HEK293 (cell line): ENCODE results near the gene UTP14A.

Experiments
- CTCF ChIA-PET: fragments of 350-600 bp; formaldehyde crosslinking; extraction: SDS; loops from one replicate; lab custom pipeline; 2021; ENCODE audit warnings: antibody characterized with exemption; lab: Yijun Ruan, JAX
- POLR2A ChIA-PET: fragments of 300-600 bp; formaldehyde crosslinking; extraction: SDS; loops from one replicate; lab custom pipeline; 2020; ENCODE audit warnings: antibody characterized with exemption, inconsistent platforms; lab: Yijun Ruan, JAX
- H3K27ac ChIP-seq: fragments of 200-500 bp; sonication (Bioruptor generic); 2 replicates; pipeline ENCODE4 v1.5.1; 2014; ENCODE audit warnings: low read depth, low read length, control low read depth, inconsistent platforms; ENCODE audit errors: extremely low read depth
- H3K36me3 ChIP-seq, 2 experiments: fragments of 200-500 bp in 1 of 2; sonication (Bioruptor generic) in 1 of 2; 1 replicate in 1 of 2; 2 replicates in 1 of 2; pipeline ENCODE4 v1.5.1; 2014 to 2017; ENCODE audit warnings: inconsistent platforms in 2 of 2, low read length in 2 of 2; ENCODE audit not compliant: control insufficient read depth in 2 of 2, insufficient read depth in 1 of 2
- H3K4me1 ChIP-seq: fragments of 200-500 bp; sonication (Bioruptor generic); 2 replicates; pipeline ENCODE4 v1.5.1; 2014; ENCODE audit warnings: mild to moderate bottlenecking, low read length, inconsistent platforms; ENCODE audit not compliant: control insufficient read depth, insufficient read depth
- H3K4me3 ChIP-seq: 2 replicates; pipeline ENCODE4 v1.5.1; 2011; ENCODE audit warnings: low read depth, mild to moderate bottlenecking, control low read depth, low read length, moderate library complexity
- H3K9me3 ChIP-seq: fragments of 200-500 bp; sonication (Bioruptor generic); 2 replicates; pipeline ENCODE4 v1.5.1; 2014; ENCODE audit warnings: low read depth, low read length, inconsistent platforms; ENCODE audit not compliant: control insufficient read depth, insufficient read depth
- GLIS2 ChIP-seq: fragments of 450-650 bp; formaldehyde crosslinking; IDR thresholded peaks from 2 replicates; pipeline ENCODE4 v1.5.1; 2016; ENCODE audit warnings: missing biosample characterization, missing genetic modification characterization
- KLF1 ChIP-seq: fragments of 450-650 bp; formaldehyde crosslinking; IDR thresholded peaks from 2 replicates; pipeline ENCODE4 v1.5.1; 2016; ENCODE audit warnings: missing biosample characterization, missing genetic modification characterization
- SP7 ChIP-seq: fragments of 450-650 bp; formaldehyde crosslinking; IDR thresholded peaks from 2 replicates; pipeline ENCODE4 v1.5.1; 2016; ENCODE audit warnings: missing biosample characterization, missing genetic modification characterization
- ZBTB20 ChIP-seq: fragments of 450-650 bp; formaldehyde crosslinking; IDR thresholded peaks from 2 replicates; pipeline ENCODE4 v1.5.1; 2016; ENCODE audit warnings: missing biosample characterization, missing genetic modification characterization
- ZNF169 ChIP-seq: fragments of 450-650 bp; formaldehyde crosslinking; IDR thresholded peaks from 2 replicates; pipeline ENCODE4 v1.5.1; 2016; ENCODE audit warnings: missing biosample characterization, missing genetic modification characterization
- ZNF23 ChIP-seq: fragments of 450-650 bp; formaldehyde crosslinking; IDR thresholded peaks from 2 replicates; pipeline ENCODE4 v1.5.1; 2016; ENCODE audit warnings: missing biosample characterization, missing genetic modification characterization, borderline replicate concordance
- ZNF416 ChIP-seq: fragments of 450-650 bp; formaldehyde crosslinking; IDR thresholded peaks from 2 replicates; pipeline ENCODE4 v1.5.1; 2016; ENCODE audit warnings: missing biosample characterization, missing genetic modification characterization
- ZNF521 ChIP-seq: fragments of 450-650 bp; formaldehyde crosslinking; IDR thresholded peaks from 2 replicates; pipeline ENCODE4 v1.5.1; 2017; ENCODE audit warnings: missing biosample characterization, mild to moderate bottlenecking, missing genetic modification characterization
- ZNF600 ChIP-seq: fragments of 450-650 bp; formaldehyde crosslinking; IDR thresholded peaks from 2 replicates; pipeline ENCODE4 v1.5.1; 2016; ENCODE audit warnings: missing biosample characterization, missing genetic modification characterization
- ZNF629 ChIP-seq: fragments of 450-650 bp; formaldehyde crosslinking; IDR thresholded peaks from 2 replicates; pipeline ENCODE4 v1.5.1; 2017; ENCODE audit warnings: missing biosample characterization, missing genetic modification characterization
- ZNF660 ChIP-seq: fragments of 450-650 bp; IDR thresholded peaks from 2 replicates; pipeline ENCODE4 v1.5.1; 2018; ENCODE audit warnings: missing biosample characterization, mild to moderate bottlenecking, missing genetic modification characterization
- ZNF830 ChIP-seq: fragments of 450-650 bp; IDR thresholded peaks from 2 replicates; pipeline ENCODE4 v1.5.0; 2018; ENCODE audit warnings: missing biosample characterization, missing genetic modification characterization, low read depth, mild to moderate bottlenecking, moderate library complexity
- TF ChIP-seq, protein P1 (sequence below): fragments of 450-650 bp; formaldehyde crosslinking; IDR thresholded peaks from 2 replicates; pipeline ENCODE4 v1.5.1; 2016; ENCODE audit warnings: missing biosample characterization, missing genetic modification characterization
- TF ChIP-seq, protein P2 (sequence below): fragments of 450-650 bp; formaldehyde crosslinking; IDR thresholded peaks from 2 replicates; pipeline ENCODE4 v1.5.1; 2016; ENCODE audit warnings: missing biosample characterization, missing genetic modification characterization
- TF ChIP-seq, protein P3 (sequence below): fragments of 450-650 bp; formaldehyde crosslinking; IDR thresholded peaks from 2 replicates; pipeline ENCODE4 v1.5.1; 2016; ENCODE audit warnings: missing biosample characterization, missing genetic modification characterization
- TF ChIP-seq, protein P4 (sequence below): fragments of 450-650 bp; formaldehyde crosslinking; IDR thresholded peaks from 2 replicates; pipeline ENCODE4 v1.5.1; 2016; ENCODE audit warnings: missing biosample characterization, missing genetic modification characterization

The UTP14A gene

DNA sequence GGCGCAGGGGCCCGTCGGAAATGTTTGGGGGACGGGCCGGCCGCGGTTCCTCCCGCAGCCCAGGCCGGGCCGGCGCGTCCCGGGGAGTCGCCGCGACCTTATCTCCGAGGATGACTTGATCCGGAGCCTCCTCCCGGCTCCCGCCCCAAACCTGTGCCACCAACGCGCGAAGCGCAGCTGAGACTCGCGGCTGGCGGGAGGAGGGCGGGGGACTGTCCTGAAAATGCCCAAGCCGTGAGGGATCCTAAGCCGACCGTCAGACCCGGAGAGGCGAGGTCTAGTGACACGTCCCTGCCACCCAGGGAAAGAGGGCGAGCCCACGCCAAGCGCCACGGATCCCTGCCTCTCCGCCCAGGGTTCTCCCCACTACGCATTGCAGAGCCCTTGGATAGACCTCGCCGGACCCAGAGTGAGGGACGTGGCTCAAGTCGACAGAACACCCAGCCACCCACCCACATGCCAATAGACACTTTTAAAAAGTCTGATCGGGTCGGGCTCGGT, 26.9 kb downstream of the UTP14A start (continued):
- TF ChIP-seq, protein P1, sequence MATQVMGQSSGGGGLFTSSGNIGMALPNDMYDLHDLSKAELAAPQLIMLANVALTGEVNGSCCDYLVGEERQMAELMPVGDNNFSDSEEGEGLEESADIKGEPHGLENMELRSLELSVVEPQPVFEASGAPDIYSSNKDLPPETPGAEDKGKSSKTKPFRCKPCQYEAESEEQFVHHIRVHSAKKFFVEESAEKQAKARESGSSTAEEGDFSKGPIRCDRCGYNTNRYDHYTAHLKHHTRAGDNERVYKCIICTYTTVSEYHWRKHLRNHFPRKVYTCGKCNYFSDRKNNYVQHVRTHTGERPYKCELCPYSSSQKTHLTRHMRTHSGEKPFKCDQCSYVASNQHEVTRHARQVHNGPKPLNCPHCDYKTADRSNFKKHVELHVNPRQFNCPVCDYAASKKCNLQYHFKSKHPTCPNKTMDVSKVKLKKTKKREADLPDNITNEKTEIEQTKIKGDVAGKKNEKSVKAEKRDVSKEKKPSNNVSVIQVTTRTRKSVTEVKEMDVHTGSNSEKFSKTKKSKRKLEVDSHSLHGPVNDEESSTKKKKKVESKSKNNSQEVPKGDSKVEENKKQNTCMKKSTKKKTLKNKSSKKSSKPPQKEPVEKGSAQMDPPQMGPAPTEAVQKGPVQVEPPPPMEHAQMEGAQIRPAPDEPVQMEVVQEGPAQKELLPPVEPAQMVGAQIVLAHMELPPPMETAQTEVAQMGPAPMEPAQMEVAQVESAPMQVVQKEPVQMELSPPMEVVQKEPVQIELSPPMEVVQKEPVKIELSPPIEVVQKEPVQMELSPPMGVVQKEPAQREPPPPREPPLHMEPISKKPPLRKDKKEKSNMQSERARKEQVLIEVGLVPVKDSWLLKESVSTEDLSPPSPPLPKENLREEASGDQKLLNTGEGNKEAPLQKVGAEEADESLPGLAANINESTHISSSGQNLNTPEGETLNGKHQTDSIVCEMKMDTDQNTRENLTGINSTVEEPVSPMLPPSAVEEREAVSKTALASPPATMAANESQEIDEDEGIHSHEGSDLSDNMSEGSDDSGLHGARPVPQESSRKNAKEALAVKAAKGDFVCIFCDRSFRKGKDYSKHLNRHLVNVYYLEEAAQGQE: no peak
- TF ChIP-seq, protein P2, sequence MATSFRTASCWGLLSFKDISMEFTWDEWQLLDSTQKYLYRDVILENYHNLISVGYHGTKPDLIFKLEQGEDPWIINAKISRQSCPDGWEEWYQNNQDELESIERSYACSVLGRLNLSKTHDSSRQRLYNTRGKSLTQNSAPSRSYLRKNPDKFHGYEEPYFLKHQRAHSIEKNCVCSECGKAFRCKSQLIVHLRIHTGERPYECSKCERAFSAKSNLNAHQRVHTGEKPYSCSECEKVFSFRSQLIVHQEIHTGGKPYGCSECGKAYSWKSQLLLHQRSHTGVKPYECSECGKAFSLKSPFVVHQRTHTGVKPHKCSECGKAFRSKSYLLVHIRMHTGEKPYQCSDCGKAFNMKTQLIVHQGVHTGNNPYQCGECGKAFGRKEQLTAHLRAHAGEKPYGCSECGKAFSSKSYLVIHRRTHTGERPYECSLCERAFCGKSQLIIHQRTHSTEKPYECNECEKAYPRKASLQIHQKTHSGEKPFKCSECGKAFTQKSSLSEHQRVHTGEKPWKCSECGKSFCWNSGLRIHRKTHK (tag by site-specific recombination): no peak
- TF ChIP-seq ZNF23 (tag by site-specific recombination): no peak
- TF ChIP-seq ZNF600: peak; percentile 68
- TF ChIP-seq GLIS2 (tag by site-specific recombination): no peak
- TF ChIP-seq, protein P3, sequence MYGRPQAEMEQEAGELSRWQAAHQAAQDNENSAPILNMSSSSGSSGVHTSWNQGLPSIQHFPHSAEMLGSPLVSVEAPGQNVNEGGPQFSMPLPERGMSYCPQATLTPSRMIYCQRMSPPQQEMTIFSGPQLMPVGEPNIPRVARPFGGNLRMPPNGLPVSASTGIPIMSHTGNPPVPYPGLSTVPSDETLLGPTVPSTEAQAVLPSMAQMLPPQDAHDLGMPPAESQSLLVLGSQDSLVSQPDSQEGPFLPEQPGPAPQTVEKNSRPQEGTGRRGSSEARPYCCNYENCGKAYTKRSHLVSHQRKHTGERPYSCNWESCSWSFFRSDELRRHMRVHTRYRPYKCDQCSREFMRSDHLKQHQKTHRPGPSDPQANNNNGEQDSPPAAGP (tag by site-specific recombination): peak; percentile 37; the same call in 1 of the 2 replicates
- no peak for TF ChIP-seq ZNF521

DNA sequence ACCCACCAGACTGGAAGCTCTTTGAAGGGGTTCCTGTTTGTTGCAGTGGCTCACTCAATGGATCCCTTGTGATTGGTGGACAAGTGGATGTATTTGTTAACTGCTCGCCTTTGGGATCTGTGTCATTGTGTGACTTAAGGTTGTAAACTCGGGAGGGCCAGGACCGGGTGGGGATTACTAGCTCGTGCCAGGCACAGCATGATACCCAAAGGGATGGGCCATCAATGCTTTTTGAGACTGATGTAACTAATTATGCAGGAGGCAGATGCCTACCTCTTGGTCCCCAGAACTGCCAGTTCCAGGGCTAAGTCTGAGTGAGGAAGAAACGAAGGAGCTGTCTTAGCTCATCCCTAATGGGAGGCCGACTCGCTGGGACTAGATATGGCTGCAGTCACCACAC, 27.7 kb downstream of the UTP14A start:
- no peaks in the 10 kb centered on the region for H3K9me3 ChIP-seq
- H3K36me3 ChIP-seq: peaks cover 0 to 16% of the 10 kb centered on the region in 2 experiments; a peak in 1 of 3 replicates
- H3K4me1 ChIP-seq: no peaks in the 10 kb centered on the region; the same call in 1 of the 2 replicates
- POLR2A ChIA-PET: interaction anchor here (0.7 to 1.0 kb wide), 3 partner anchors 8 to 28 kb away, joined by 3 to 12 read pairs (median 3); partner anchors contain the start of gene UTP14A
- CTCF ChIA-PET: interaction anchor here (0.6 to 1.8 kb wide), 4 partner anchors 8 to 110 kb away, joined by 3 to 7 read pairs (median 4); no protein-coding TSS in a partner anchor
- TF ChIP-seq, protein P3 (tag by site-specific recombination): peak; percentile 89
- TF ChIP-seq KLF1 (tag by site-specific recombination) (peak; percentile 75; the same call in 1 of the 2 replicates), ZNF830 (tag by site-specific recombination) (no peak), ZNF660 (peak; percentile 90), SP7 (0 out of 2 replicates have a peak, but pooled peaks have one; percentile 20), ZNF416 (tag by site-specific recombination) (no peak), ZNF629 (no peak)
- TF ChIP-seq, all 188 proteins: peak for 4
- Histone ChIP-seq H3K27ac (no peak overlapping the region), H3K4me3 (no peak overlapping the region)

DNA sequence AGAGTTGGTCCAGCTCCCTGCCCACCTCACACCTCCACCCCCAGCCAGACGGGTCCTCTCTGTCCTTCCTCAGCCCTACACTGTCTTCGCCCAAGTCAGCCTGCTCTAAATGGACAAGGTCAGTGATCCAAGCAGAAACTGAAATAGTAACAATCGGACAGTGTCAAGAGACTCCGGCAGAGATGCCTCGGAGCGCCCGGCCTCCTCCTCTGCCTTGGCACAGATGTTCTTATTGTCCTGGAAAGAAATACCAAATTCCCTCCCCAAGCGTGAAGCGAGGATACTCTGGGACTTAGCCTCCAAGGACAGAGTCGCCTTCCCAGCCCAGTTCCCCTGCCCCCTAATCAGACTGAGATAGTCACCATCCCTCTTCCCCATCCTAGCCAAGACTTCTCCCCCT, 28.5 kb downstream of the UTP14A start:
- peaks cover 0 to 8% of the 10 kb centered on the region in 2 experiments; a peak in 1 of 3 replicates for H3K36me3 ChIP-seq
- no peaks in the 10 kb centered on the region for H3K9me3 ChIP-seq
- ChIA-PET CTCF (interaction anchor here (0.6 to 1.8 kb wide), 4 partner anchors 9 to 111 kb away, joined by 3 to 7 read pairs (median 4); no protein-coding TSS in a partner anchor), POLR2A (interaction anchor here (0.9 to 1.0 kb wide), 2 partner anchors 9 to 22 kb away, joined by 3 to 12 read pairs; no protein-coding TSS in a partner anchor)
- no peak overlapping the region for H3K4me3 ChIP-seq
- H3K27ac ChIP-seq: no peak overlapping the region
- H3K4me1 ChIP-seq: no peaks in the 10 kb centered on the region; the same call in 1 of the 2 replicates
- TF ChIP-seq, protein P4, sequence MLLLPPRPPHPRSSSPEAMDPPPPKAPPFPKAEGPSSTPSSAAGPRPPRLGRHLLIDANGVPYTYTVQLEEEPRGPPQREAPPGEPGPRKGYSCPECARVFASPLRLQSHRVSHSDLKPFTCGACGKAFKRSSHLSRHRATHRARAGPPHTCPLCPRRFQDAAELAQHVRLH (tag by site-specific recombination): no peak
- TF ChIP-seq ZBTB20 (tag by site-specific recombination) (no peak), ZNF169 (tag by site-specific recombination) (no peak)
- TF ChIP-seq, all 188 proteins: peak for 0
